IMR-90 (cell line): Measurements from ENCODE around the gene PAFAH2. TPM values are rescaled to one million over a fixed set of nuclear protein-coding genes. Genes with fewer than 3 reads are reported as not detected.

ENCODE experiments used
- ATAC-seq: fragments of 200-7000 bp; cut with Tn5 transposase; 2 replicates; pipeline ENCODE4 v1.9.1; 2020; ENCODE audit warnings: low read depth, mild to moderate bottlenecking, moderate library complexity
- BruUV-seq: library from RNA; stranded (reverse); fragments of 400-500 nt; replicated peaks from 2 replicates; lab custom pipeline; 2021; lab: Mats Ljungman, UMichigan
- CTCF ChIA-PET: fragments of 300-600 bp; formaldehyde crosslinking; extraction: SDS; loops from one replicate; lab custom pipeline; 2021; ENCODE audit warnings: antibody characterized with exemption; lab: Yijun Ruan, JAX
- POLR2A ChIA-PET: fragments of 300-600 bp; sonication (Branson Sonifier 250); formaldehyde crosslinking; loops from one replicate; lab custom pipeline; 2022; ENCODE audit warnings: antibody characterized with exemption; ENCODE audit not compliant: unreplicated experiment; lab: Charles Lee
- DNase-seq: peaks from one replicate; pipeline ENCODE4 v3.0.0; 2013
- H2AFZ ChIP-seq: replicated peaks from 2 replicates; pipeline ENCODE3; 2013; ENCODE audit warnings: low read length, mild to moderate bottlenecking; ENCODE audit not compliant: poor library complexity
- H2AK5ac ChIP-seq: 2 replicates; pipeline ENCODE4 v1.6.1; 2013; ENCODE audit warnings: low read depth, low read length, inconsistent platforms
- H2AK9ac ChIP-seq: replicated peaks from 2 replicates; pipeline ENCODE3; 2013; ENCODE audit warnings: mild to moderate bottlenecking, low read depth, low read length, moderate library complexity; ENCODE audit not compliant: poor library complexity
- H2BK120ac ChIP-seq: 2 replicates; pipeline ENCODE4 v1.6.1; 2013; ENCODE audit warnings: low read depth, low read length, inconsistent platforms
- H2BK15ac ChIP-seq: 3 replicates; pipeline ENCODE4 v1.6.1; 2013; ENCODE audit warnings: low read depth, low read length, inconsistent platforms
- H2BK20ac ChIP-seq: 2 replicates; pipeline ENCODE4 v1.6.1; 2013; ENCODE audit warnings: low read depth, mild to moderate bottlenecking, inconsistent platforms, low read length, moderate library complexity
- H2BK5ac ChIP-seq: 2 replicates; pipeline ENCODE4 v1.6.1; 2013; ENCODE audit warnings: mild to moderate bottlenecking, low read depth, low read length, inconsistent platforms; ENCODE audit not compliant: poor library complexity, severe bottlenecking
- H3K14ac ChIP-seq: replicated peaks from 2 replicates; pipeline ENCODE4 v1.6.1; 2013; ENCODE audit warnings: low read depth, low read length, inconsistent platforms
- H3K18ac ChIP-seq: 2 replicates; pipeline ENCODE4 v1.6.1; 2013; ENCODE audit warnings: low read depth, low read length, control low read depth
- H3K23ac ChIP-seq: 2 replicates; pipeline ENCODE4 v1.6.1; 2013; ENCODE audit warnings: low read depth, low read length, inconsistent platforms
- H3K27ac ChIP-seq: 2 replicates; pipeline ENCODE4 v1.5.1; 2013; ENCODE audit warnings: mild to moderate bottlenecking, control low read depth, low read length; ENCODE audit not compliant: insufficient read depth
- H3K27me3 ChIP-seq: 2 replicates; pipeline ENCODE4 v1.6.1; 2013; ENCODE audit warnings: low read length; ENCODE audit not compliant: control insufficient read depth, insufficient read depth
- H3K36me3 ChIP-seq: 2 replicates; pipeline ENCODE4 v1.6.1; 2013; ENCODE audit warnings: low read length, mixed read lengths; ENCODE audit not compliant: control insufficient read depth, insufficient read depth
- H3K4ac ChIP-seq: 2 replicates; pipeline ENCODE4 v1.6.1; 2013; ENCODE audit warnings: low read depth, low read length, inconsistent platforms
- H3K4me1 ChIP-seq: 2 replicates; pipeline ENCODE4 v1.6.1; 2013; ENCODE audit warnings: low read length, mixed read lengths; ENCODE audit not compliant: control insufficient read depth, insufficient read depth
- H3K4me2 ChIP-seq: 2 replicates; pipeline ENCODE4 v1.6.1; 2013; ENCODE audit warnings: low read depth, mild to moderate bottlenecking, control low read depth, low read length, moderate library complexity
- H3K4me3 ChIP-seq: 2 replicates; pipeline ENCODE4 v1.5.1; 2013; ENCODE audit warnings: low read depth, mild to moderate bottlenecking, control low read depth, low read length, moderate library complexity; ENCODE audit not compliant: insufficient read depth
- H3K56ac ChIP-seq: 2 replicates; pipeline ENCODE4 v1.6.1; 2013; ENCODE audit warnings: low read length, inconsistent platforms; ENCODE audit not compliant: insufficient read depth; ENCODE audit errors: extremely low read depth
- H3K79me1 ChIP-seq, 2 experiments: 2 replicates each; pipeline ENCODE4 v1.6.1; 2013; ENCODE audit warnings: low read length in 2 of 2, inconsistent platforms in 1 of 2, low read depth in 1 of 2
- H3K9ac ChIP-seq: 2 replicates; pipeline ENCODE4 v1.6.1; 2013; ENCODE audit warnings: low read depth, low read length, control low read depth
- H3K9me1 ChIP-seq: 2 replicates; pipeline ENCODE4 v1.6.1; 2013; ENCODE audit warnings: low read length, inconsistent platforms; ENCODE audit not compliant: insufficient read depth
- H3K9me3 ChIP-seq: 2 replicates; pipeline ENCODE4 v1.6.1; 2013; ENCODE audit warnings: low read length; ENCODE audit not compliant: control insufficient read depth, insufficient read depth
- H4K20me1 ChIP-seq: 2 replicates; pipeline ENCODE4 v1.6.1; 2013; ENCODE audit warnings: low read length, inconsistent platforms; ENCODE audit not compliant: insufficient read depth
- H4K5ac ChIP-seq: 2 replicates; pipeline ENCODE4 v1.6.1; 2013; ENCODE audit warnings: mild to moderate bottlenecking, low read depth, low read length, control low read depth
- H4K8ac ChIP-seq, 2 experiments: 2 replicates each; pipeline ENCODE4 v1.6.1; 2013; ENCODE audit warnings: low read depth in 2 of 2, low read length in 2 of 2, control low read depth in 1 of 2, inconsistent platforms in 1 of 2
- H4K91ac ChIP-seq: 2 replicates; pipeline ENCODE4 v1.6.1; 2013; ENCODE audit warnings: low read depth, low read length, inconsistent platforms; ENCODE audit not compliant: insufficient read depth
- BHLHE40 ChIP-seq: fragments of 150-350 bp; IDR thresholded peaks from 2 replicates; pipeline ENCODE4 v1.6.1; 2016; ENCODE audit warnings: mild to moderate bottlenecking, low read depth, low read length
- CEBPB ChIP-seq: IDR thresholded peaks from 2 replicates; pipeline ENCODE4 v1.6.1; 2012; ENCODE audit warnings: low read depth, low read length, improper control_type of control experiment
- CHD1 ChIP-seq: IDR thresholded peaks from 2 replicates; pipeline ENCODE4 v1.6.1; 2012; ENCODE audit warnings: low read depth, low read length, improper control_type of control experiment
- FOS ChIP-seq: fragments of 150-350 bp; IDR thresholded peaks from 2 replicates; pipeline ENCODE4 v1.6.1; 2016; ENCODE audit warnings: low read depth, low read length
- MAFK ChIP-seq: IDR thresholded peaks from 2 replicates; pipeline ENCODE4 v1.6.1; 2012; ENCODE audit warnings: low read depth, low read length, improper control_type of control experiment
- MAZ ChIP-seq: IDR thresholded peaks from 2 replicates; pipeline ENCODE4 v1.6.1; 2012; ENCODE audit warnings: low read depth, mild to moderate bottlenecking, low read length, improper control_type of control experiment, moderate library complexity, borderline replicate concordance
- MXI1 ChIP-seq: IDR thresholded peaks from 2 replicates; pipeline ENCODE4 v1.6.1; 2012; ENCODE audit warnings: low read depth, mild to moderate bottlenecking, low read length, moderate library complexity, borderline replicate concordance
- NFE2L2 ChIP-seq: fragments of 150-350 bp; IDR thresholded peaks from 2 replicates; pipeline ENCODE4 v1.6.1; 2016; ENCODE audit warnings: low read depth, mild to moderate bottlenecking, low read length
- POLR2A ChIP-seq: IDR thresholded peaks from 2 replicates; pipeline ENCODE4 v1.6.1; 2012; ENCODE audit warnings: mild to moderate bottlenecking, low read depth, low read length
- RAD21 ChIP-seq: IDR thresholded peaks from 2 replicates; pipeline ENCODE4 v1.6.1; 2012; ENCODE audit warnings: low read length, improper control_type of control experiment
- RCOR1 ChIP-seq: IDR thresholded peaks from 2 replicates; pipeline ENCODE4 v1.6.1; 2012; ENCODE audit warnings: mild to moderate bottlenecking, low read length, improper control_type of control experiment; ENCODE audit not compliant: insufficient replicate concordance
- RFX5 ChIP-seq: IDR thresholded peaks from 2 replicates; pipeline ENCODE4 v1.8.0; 2012; ENCODE audit warnings: low read depth, mild to moderate bottlenecking, low read length, moderate library complexity
- SMC3 ChIP-seq: fragments of 150-350 bp; IDR thresholded peaks from 2 replicates; pipeline ENCODE4 v1.6.1; 2016; ENCODE audit warnings: low read depth, mild to moderate bottlenecking, antibody characterized with exemption, low read length, moderate library complexity
- WGBS, 2 experiments: methylation state at CpG; one replicate each; pipeline versions ENCODE4 v1.1.5 to v1.1.7; 2013; ENCODE audit warnings: missing lambda C conversion rate in 2 of 2; ENCODE audit not compliant: insufficient read length in 1 of 2; ENCODE audit errors: extremely low coverage in 2 of 2; 5-methylcytosine and 5-hydroxymethylcytosine counted together
- dilution Hi-C: fragments of 300-500 bp; cut with HindIII; formaldehyde crosslinking; loops from one replicate; pipeline ENCODE4 v1.14.3; 2018; ENCODE audit warnings: low sequenced_read_pairs; ENCODE audit not compliant: unreplicated experiment
- in situ Hi-C: fragments of 300-500 bp; cut with MboI; formaldehyde crosslinking; loops from 3 replicates; pipeline ENCODE4 v1.14.3; 2019; ENCODE audit warnings: low sequenced_read_pairs, inconsistent platforms, mixed read lengths
- intact Hi-C: fragments of 100-400 bp; cut with micrococcal nuclease; formaldehyde crosslinking; loops from 2 replicates; pipeline ENCODE4 v1.10.0; 2022
- polyA plus RNA-seq, 3 experiments: library from polyadenylated mRNA; depleted of rRNA; stranded (reverse); fragments of >200 nt; gene quantifications; 2 replicates each; pipeline ENCODE4 v1.2.3, GENCODE V29; 2012; ENCODE audit warnings: low replicate concordance in 1 of 3
- total RNA-seq: library from RNA; depleted of rRNA; stranded (reverse); fragments of >200 nt; gene quantifications from 2 replicates; pipeline ENCODE4 v1.2.3, GENCODE V29; 2012
- TF ChIP-seq, protein P1 (sequence below): fragments of 150-350 bp; IDR thresholded peaks from 2 replicates; pipeline ENCODE4 v1.6.1; 2016; ENCODE audit warnings: low read depth, mild to moderate bottlenecking, low read length, moderate library complexity, borderline replicate concordance
- TF ChIP-seq, protein P2 (sequence below): conservative IDR thresholded peaks from 2 replicates; pipeline ENCODE4 v1.5.1; 2012; ENCODE audit warnings: mild to moderate bottlenecking, low read depth, low read length, improper control_type of control experiment
- TF ChIP-seq, protein P3 (sequence below): fragments of 150-350 bp; IDR thresholded peaks from 2 replicates; pipeline ENCODE4 v1.6.1; 2017; ENCODE audit warnings: mild to moderate bottlenecking, antibody characterized with exemption, low read length, low read depth

Gene PAFAH2
- total and polyA plus RNA-seq, 2 of the 4 experiments (the other 2 are of a cell fraction) = 8.3 to 12.2 TPM

DNA sequence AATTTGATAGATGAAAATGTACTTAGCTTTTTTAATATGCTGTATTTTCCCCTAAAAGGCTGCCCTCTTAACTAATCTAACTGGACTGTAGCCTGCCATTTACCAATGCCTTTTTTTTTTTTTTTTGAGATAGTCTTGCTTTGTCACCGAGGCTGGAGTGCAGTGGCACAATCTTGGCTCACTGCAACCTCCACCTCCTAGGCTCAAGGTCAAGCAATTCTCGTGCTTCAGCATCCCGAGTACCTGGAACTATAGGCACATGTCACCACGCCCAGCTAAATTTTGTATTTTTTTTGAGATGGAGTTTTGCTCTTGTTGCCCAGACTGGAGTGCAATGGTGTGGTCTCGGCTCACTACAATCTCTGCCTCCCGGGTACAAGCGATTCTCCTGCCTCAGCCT lies 18.7 kb downstream of the PAFAH2 start:
- Histone ChIP-seq H3K4ac (no peak overlapping the region), H4K20me1 (no peaks in the 10 kb centered on the region), H3K9me1 (0 out of 2 replicates have a peak, but pooled peaks cover 3% of the 10 kb centered on the region), H2AK5ac (no peak overlapping the region), H3K18ac (no peak overlapping the region), H3K23ac (no peak overlapping the region), H3K14ac (no peak overlapping the region), H4K8ac (no peak overlapping the region), H3K9ac (no peak overlapping the region), H3K4me3 (no peak overlapping the region), H2BK15ac (no peak overlapping the region), H2AK9ac (no peak overlapping the region), H3K4me1 (no peaks in the 10 kb centered on the region), H2BK5ac (no peak overlapping the region), H2AFZ (no peak overlapping the region), H3K36me3 (peaks cover 41% of the 10 kb centered on the region), H3K9me3 (no peaks in the 10 kb centered on the region), H2BK120ac (no peak overlapping the region), H2BK20ac (no peak overlapping the region), H4K91ac (no peak overlapping the region), H3K79me1 (no peaks in the 10 kb centered on the region), H3K4me2 (no peak overlapping the region), H3K56ac (no peak overlapping the region), H4K5ac (no peak overlapping the region), H3K27me3 (no peaks in the 10 kb centered on the region), H3K27ac (no peak overlapping the region)
- no TSS peak for BruUV-seq
- TF ChIP-seq SMC3 (no peak), FOS (no peak), RAD21 (no peak), MXI1 (no peak), CHD1 (no peak), RFX5 (no peak), BHLHE40 (no peak), NFE2L2 (no peak), POLR2A (no peak), MAZ (no peak), RCOR1 (no peak), CEBPB (no peak), MAFK (no peak)
- TF ChIP-seq, protein P1, sequence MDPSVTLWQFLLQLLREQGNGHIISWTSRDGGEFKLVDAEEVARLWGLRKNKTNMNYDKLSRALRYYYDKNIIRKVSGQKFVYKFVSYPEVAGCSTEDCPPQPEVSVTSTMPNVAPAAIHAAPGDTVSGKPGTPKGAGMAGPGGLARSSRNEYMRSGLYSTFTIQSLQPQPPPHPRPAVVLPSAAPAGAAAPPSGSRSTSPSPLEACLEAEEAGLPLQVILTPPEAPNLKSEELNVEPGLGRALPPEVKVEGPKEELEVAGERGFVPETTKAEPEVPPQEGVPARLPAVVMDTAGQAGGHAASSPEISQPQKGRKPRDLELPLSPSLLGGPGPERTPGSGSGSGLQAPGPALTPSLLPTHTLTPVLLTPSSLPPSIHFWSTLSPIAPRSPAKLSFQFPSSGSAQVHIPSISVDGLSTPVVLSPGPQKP = no peak
- TF ChIP-seq, protein P2, sequence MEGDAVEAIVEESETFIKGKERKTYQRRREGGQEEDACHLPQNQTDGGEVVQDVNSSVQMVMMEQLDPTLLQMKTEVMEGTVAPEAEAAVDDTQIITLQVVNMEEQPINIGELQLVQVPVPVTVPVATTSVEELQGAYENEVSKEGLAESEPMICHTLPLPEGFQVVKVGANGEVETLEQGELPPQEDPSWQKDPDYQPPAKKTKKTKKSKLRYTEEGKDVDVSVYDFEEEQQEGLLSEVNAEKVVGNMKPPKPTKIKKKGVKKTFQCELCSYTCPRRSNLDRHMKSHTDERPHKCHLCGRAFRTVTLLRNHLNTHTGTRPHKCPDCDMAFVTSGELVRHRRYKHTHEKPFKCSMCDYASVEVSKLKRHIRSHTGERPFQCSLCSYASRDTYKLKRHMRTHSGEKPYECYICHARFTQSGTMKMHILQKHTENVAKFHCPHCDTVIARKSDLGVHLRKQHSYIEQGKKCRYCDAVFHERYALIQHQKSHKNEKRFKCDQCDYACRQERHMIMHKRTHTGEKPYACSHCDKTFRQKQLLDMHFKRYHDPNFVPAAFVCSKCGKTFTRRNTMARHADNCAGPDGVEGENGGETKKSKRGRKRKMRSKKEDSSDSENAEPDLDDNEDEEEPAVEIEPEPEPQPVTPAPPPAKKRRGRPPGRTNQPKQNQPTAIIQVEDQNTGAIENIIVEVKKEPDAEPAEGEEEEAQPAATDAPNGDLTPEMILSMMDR = no peak
- TF ChIP-seq, protein P3, sequence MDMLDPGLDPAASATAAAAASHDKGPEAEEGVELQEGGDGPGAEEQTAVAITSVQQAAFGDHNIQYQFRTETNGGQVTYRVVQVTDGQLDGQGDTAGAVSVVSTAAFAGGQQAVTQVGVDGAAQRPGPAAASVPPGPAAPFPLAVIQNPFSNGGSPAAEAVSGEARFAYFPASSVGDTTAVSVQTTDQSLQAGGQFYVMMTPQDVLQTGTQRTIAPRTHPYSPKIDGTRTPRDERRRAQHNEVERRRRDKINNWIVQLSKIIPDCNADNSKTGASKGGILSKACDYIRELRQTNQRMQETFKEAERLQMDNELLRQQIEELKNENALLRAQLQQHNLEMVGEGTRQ = no peak
- WGBS, 2 experiments = no CpG with 5 or more reads among the region's 7 CpGs
- intact Hi-C loops = no loop called here
- dilution Hi-C loops = no loop called here
- in situ Hi-C loops = no loop called here
- ChIA-PET CTCF (no interaction called here), POLR2A (no interaction called here)
- DNase-seq = no peak
- ATAC-seq = no peak
